CD4-positive, alpha-beta T cell treated with Interleukin-12 subunit alpha and Interleukin-12 subunit beta, for 1 hour (primary cell): ENCODE results near the gene FAAP100.
"Not testable (repeated sequence)": the region's sequence is repeated elsewhere in the genome, so short reads cannot be mapped to it uniquely, and the experiment has no call there.

Source experiments
- DNase-seq: peaks from one replicate; pipeline ENCODE4 v3.0.0-alpha.2; 2020

FAAP100 gene

DNA sequence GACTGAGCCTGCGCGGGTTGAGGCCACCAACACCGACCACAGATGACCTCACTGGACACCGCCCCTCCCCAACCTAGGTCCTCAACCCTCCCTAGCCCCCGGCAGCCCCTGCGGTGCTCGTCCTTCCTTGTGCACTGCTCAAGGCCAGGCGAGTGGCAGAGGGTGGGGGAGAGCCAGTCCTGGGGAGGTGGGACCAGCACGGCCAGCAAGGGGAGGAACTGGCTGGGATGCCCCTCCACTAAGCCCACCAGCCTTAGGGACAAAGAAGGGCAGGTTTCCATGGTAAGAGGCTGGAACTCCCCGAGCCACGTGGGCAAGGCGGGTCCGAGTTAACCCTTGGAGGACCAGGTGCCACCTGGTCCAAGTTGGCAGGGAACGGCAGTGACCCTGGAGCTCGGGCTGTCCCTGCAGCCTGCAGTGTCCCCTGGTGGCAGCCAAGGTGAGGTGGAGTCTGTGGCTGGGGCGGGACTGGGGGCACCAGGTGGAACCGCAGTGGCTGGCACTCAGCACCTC, 14.8 kb downstream of the FAAP100 start:
- peak; percentile 31 for DNase-seq

DNA sequence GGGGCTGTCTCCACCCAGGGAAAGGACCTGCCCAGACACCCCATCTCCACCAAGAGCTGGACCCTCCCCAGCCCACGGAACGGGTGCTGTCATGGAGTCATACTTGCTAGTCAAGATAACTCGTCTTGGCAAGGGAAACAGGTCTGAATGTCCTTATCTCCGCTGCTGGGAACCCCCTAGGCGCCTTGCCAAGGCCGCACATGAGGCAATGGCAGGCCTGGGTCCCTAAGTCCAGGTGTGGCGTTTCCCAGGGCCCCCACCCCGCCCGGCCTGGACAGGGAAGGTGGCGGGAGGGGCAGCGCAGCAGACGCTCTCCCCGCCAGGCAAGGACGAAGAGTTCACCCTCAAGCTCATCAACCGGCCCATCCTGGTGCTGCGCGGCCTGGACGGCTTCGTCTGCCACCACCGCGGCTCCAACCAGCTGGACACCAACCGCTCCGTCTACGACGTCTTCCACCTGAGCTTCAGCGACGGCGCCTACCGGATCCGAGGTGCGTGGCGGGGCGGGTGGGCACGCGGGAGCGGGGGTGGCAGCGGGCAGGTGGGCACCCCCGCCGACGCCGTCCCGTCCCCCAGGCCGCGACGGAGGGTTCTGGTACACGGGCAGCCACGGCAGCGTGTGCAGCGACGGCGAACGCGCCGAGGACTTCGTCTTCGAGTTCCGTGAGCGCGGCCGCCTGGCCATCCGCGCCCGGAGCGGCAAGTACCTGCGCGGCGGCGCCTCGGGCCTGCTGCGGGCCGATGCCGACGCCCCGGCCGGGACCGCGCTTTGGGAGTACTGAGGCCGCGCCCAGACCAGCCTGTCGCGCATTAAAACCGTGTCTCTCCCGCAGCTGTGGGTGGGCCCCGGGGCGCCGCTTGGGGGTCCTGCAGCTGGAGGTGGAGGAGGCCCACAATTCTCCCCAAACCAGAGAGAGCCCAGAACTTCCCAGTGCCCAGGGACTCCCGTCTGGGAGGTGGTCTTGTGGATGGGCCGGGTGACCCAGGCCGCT, 15.6 kb downstream of the FAAP100 start:
- DNase-seq: no peak

DNA sequence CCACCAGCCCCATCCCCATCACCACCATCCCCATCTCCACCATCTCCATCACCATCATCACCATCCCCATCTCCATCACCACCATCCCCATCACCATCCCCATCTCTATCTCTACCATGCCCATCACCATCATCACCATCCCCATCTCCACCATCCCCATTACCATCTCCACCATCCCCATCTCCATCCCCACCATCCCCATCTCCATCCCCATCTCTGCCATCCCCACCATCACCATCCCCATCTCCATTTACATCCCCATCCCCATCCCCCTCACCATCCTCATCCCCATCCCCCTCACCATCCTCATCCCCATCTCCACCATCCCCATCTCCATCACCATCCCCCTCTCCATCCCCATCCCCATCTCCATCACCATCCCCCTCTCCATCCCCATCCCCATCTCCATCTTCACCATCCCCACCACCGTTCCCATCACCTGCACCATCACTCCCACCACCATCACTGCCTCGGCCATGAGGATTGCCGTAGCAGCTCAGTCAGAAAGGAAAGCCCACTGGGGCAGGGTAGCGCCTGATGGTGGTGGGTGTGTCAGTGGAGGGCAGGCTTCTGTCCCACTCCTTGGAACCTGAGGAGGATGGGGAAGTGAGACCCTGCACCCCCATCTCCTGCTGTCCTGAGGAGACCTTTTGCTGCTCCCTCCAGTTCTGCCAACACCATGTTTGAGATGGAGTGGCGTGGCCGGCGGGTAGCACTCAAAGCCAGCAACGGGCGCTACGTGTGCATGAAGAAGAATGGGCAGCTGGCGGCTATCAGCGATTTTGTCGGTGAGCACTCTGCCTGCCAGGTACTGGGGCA, 16.5 kb downstream of the FAAP100 start:
- no peak for DNase-seq

DNA sequence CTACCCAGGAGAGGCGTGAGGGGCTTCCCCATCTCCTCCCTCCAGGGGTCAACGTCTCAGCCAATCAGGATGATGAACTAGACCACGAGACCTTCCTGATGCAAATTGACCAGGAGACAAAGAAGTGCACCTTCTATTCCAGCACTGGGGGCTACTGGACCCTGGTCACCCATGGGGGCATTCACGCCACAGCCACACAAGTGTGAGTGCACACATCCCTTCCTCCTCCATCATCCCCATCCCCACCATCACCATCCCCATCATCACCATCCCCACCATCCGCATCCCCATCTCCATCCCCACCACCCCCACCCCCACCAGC, 17.2 kb downstream of the FAAP100 start:
- DNase-seq: no peak

DNA sequence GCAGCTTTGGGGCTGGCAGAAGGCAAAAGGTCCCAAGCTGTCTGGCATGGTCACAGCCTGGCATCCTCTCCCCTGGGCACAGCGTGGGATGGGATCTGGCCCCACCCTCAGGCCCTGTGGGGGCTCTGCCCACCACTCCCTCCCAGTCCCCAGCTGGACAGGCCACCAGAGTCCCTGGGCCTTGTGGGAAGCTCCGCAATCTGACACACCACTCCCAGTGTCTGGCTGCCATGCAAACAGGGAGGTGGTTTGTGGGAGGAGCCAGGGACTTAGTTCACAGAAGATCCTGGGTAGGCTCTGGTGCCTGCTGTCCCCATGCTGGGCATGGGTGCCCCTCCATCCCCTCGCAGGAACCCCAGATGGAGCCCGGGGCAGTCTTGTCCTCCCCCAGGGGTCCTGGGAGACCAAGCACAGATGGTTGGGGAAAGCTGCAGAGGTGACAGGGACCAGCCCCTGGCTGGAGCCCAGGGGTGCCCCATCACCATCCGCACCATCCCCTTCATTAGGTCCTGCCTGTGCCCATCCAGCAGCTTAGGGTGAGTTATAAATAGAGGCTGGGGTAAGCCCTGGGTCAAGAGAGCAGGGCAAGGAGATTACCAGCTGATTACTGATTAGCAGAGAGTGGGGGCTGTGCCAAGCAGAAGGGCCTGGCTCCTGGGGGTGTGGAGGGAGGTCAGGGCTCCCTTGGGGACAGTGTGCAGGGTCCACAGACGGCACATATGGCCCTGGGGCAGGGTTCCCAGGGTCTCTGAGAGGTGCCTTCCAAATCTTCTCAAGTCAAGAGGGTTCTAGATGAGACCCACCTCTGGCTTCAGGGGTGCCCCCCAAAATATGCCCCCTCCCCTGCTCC, 17.8 kb downstream of the FAAP100 start:
- no peak for DNase-seq

DNA sequence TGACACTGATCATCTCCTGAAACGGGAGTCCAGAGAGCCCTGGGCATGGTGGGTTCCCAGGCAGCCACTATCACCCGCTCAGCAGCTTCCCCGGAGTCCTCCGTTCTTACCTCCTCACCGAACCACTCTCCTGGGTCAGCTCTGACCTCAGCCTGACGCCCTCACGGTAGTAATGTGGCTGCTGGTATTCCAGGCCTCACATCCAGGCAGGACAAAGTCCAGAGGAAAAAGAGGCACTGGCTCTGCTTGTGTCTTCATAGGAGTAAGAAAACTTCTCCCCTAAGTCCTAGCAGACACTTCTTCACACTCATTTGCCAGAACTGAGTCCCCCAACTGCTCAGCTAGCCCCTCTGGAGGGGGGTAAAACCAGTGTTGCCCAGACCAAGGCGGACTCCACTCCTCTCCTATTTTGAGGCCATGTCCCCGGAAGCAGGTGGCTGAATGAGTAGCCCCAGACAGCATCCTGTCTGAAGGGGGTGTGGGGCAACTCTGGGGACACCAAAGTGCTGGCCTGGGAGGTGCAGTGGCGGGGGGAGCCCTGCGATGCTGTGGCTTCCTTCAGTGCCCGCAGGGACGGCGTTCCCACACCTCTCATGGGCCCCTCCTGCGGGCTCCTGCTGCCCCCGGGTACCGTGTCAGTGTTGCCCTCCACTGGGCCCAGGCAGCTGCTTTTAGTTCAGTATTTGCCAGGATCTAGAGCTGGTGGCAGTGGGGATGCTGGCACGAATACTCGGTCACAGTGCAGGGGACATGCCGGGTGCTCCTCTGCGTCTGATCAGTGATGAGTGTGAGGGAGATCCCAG, 18.6 kb downstream of the FAAP100 start:
- DNase-seq: no peak

DNA sequence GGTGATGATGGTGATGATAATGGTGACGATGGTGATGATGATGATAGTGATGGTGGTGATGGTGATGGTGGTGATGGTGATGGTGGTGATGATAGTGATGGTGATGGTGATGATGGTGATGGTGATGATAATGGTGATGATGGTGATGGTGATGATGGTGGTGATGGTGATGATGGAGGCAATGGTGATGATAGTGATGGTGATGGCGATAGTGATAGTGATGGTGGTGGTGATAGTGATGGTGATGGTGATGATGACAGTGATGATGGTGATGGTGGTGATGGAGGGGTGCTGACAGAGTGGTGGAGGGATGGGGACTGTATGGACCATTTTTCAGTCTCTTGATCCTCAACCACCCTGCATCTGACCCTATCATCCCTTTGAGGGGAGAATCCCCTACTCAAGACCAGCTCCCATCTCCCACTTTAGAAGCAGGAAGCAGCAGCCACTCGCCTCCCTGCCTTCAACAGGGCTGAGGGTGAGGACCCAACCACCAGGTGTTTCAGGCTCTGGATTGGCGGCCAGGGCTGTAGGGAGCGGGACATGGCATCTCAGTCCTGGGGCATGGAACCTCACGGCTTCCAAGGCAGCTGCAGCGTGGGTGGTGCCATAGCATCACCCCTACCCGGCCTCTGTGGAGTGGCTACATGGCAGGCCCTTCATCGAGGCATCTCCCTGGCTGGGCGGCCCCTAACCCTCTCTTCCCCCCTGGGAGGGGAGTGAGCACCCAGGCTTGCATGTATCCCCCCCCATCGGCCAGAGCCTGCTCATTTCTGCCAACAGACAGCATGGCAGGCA, 19.5 kb downstream of the FAAP100 start:
- DNase-seq: no peak

DNA sequence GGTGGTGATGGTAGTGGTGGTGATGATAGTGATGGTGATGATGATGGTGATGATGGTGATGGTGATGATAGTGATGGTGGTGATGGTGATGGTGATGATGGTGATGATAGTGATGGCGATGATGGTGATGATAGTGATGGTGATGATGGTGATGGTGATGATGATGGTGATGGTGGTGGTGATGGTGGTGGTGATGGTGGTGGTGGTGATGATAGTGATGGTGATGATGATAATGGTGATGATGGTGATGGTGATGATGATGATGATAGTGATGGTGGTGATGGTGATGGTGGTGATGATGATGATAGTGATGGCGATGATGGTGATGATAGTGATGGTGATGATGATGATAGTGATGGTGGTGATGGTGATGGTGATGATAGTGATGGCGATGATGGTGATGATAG, 20.2 kb downstream of the FAAP100 start:
- DNase-seq: not testable (repeated sequence)

DNA sequence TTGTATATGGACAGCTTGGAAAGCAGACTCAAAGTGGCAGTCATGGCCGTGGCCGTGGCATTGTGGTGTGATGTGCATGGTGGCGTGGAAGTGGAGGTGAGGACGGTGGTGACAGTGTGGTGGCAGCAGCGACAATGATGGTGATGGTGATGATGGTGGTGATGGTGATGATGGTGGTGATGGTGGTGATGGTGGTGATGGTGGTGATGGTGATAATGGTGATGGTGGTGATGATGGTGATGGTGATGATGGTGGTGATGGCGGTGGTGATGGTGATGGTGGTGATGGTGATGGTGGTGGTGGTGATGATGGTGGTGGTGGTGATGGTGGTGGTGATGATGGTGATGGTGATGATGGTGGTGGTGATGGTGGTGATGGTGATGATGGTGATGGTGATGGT, 21.1 kb downstream of the FAAP100 start:
- DNase-seq: not testable (repeated sequence)

DNA sequence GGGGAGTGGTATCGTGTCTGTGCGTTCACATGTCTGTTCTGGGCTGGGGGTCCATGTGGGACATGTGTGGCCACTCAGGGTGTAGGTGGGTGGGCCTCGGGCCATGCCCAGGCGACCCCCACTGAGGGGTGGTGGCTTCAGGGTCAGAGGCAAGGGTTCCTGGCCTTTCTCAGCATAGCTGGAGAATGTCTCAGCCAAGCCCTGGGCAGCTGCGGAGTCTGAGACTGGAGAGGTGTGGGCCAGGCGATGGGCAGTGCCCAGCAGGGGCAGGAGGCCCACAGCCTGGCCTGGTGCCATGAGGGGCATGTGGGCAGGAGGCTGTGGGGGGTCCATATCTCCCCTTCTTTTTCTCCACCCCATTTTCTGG, 22.7 kb downstream of the FAAP100 start:
- no peak for DNase-seq

DNA sequence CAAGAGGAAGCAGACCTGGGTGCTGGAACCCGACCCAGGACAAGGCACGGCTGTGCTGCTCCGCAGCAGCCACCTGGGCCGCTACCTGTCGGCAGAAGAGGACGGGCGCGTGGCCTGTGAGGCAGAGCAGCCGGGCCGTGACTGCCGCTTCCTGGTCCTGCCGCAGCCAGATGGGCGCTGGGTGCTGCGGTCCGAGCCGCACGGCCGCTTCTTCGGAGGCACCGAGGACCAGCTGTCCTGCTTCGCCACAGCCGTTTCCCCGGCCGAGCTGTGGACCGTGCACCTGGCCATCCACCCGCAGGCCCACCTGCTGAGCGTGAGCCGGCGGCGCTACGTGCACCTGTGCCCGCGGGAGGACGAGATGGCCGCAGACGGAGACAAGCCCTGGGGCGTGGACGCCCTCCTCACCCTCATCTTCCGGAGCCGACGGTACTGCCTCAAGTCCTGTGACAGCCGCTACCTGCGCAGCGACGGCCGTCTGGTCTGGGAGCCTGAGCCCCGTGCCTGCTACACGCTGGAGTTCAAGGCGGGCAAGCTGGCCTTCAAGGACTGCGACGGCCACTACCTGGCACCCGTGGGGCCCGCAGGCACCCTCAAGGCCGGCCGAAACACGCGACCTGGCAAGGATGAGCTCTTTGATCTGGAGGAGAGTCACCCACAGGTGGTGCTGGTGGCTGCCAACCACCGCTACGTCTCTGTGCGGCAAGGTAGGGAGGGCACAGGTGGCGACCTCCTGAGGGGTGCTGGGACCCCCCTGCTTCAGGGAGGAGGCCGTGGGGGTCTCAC, 23.3 kb downstream of the FAAP100 start:
- DNase-seq: no peak

DNA sequence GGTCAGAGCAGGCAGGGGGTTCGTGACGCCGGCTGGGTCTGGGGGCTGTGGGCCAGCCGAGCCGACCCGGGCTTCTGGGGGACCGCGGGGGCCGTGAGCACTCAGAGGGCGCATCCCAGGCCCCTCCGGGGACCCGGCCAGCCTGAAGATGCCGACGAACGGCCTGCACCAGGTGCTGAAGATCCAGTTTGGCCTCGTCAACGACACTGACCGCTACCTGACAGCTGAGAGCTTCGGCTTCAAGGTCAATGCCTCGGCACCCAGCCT, 23.8 kb downstream of the FAAP100 start:
- no peak for DNase-seq

DNA sequence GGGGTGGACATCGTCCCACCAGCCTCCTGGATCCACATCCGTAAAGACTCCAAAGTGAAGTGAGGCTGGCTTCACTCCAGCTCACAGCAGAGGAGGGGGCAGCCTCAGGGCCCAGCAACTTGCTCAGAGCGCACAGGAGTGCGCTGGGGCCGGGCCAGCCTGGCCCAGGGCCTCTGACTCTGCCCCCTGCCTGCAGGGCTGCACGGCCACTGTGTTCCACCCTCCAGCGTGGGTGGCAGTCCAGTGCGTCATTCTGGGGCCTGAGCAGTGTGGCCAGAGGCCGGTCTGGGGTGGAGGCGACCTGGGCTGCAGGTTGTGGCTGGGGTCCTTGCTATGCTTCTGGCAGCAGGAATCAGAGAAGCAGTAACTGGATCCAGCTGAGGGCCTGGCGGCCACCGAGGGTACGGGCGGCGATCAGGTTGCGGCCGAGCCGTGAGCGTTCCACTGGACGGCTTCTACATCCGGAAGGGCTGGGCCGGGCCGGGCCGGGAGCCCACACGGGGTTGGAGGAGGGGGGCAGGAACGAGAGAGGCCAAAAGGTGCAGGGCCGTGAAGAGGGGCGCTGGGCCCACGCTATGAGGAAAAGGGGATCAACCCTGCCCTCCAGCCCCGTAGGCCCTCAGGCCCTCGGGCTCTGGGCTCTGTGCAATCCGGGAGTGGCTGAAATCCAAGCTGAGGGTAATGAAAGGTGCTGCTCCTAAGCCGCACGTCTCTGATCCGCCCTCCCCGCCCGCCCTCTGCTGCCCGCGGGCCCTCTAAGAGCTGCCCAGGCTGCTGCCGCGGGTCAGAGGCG, 24.4 kb downstream of the FAAP100 start, which contains the start of gene FSCN2:
Gene FSCN2 (plus strand): TSS at position 787 of the 793 bp plus-strand sequence. CDS start 155 bp downstream, outside the sequence.
- DNase-seq: no peak

DNA sequence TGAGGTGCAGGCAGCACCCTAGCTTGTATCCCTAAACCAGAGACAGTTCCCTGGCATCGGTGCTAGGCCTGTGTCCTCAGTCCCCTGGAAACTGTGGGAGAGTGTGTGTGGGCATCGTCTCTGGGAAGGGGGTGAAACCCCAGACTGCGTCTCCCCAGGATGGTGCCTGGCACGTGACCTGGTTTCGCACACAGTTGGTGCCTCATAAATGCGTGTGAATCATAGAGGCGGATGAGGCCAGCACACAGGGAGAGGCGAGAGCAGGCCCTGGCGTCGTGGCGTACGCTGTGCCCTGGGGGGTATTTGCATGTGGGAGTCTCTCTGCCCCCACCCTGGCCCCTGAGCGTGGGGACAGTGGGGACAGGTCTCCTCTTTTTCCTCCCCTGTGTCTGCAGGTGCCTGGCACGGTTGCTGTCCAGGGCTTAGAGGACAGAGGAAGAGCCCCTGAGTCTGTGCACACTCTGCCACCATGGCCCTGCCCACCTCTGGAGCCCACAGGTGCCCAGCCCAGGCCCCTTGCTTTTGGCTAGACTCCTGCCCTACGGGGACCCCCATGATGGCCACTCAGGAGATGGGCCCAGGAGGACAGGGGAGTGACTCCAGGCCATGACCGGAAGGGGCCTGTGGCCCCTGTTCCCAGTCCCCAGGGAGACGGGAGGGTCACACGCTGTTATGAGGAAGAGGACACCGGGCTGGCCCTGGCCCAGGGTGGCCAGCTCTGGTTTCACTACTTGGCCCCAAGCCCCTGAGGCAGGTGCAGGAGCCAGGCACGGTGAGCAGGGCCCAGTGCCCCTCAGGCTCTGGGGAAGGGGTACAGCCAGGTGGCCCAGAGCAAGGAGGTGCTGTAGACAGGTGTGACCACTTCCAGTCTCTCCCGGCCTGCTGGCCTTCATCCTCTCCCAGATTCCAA, 25.2 kb downstream of the FAAP100 start:
- DNase-seq: no peak

DNA sequence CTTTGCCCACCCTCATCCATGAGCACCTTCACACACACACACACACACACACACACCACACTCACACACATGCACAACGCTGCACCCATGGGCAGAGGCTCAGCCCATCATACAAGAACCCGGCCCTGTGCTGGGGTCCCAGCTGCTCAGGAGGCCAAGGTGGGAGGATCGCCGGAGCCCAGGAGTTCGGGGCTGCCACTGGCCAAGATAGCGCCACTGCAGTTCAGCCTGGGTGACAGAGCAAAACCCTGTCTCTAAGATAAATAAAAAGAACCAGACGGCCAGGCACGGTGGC, 27.3 kb downstream of the FAAP100 start:
- DNase-seq: no peak

DNA sequence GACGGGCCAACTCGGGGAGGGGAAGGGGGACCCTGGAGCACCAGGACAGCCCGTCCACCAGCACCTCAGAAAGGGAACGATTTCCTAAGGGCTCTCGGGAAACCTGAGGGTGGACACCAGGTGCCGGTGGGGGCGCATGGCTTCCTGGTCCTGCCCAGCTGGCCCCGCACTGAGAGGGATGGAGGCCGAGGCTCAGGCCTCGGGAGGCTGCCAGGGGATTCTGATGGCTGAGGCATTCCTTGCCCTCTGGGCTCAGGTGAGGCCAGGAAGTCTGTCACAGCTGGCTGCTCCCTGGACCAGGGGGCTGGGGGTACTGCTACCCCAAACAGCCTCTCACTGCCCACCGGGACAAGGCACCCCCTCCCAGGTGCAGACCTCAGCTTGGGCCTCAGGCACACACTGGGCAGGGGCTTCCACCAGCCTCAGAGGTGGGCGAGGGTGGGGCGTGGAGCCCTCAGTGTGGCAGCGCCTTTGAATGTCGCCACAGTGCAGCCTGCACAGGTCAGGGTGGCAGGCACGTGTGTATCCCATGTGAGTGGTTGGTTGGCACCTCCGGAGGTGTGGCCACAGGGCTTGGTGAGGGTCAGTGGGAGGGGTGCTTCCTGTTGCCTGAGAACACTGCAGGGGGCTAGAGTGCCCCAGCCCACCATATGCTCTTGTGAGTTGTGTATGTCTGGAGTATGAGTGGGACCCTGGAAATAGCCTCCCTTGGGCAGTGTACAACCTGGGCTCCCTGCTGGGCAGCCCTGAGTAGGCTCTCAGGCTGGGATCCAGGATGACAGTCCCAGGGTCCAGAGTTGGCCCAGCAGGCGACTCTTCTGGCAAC, 27.9 kb downstream of the FAAP100 start:
- no peak for DNase-seq

DNA sequence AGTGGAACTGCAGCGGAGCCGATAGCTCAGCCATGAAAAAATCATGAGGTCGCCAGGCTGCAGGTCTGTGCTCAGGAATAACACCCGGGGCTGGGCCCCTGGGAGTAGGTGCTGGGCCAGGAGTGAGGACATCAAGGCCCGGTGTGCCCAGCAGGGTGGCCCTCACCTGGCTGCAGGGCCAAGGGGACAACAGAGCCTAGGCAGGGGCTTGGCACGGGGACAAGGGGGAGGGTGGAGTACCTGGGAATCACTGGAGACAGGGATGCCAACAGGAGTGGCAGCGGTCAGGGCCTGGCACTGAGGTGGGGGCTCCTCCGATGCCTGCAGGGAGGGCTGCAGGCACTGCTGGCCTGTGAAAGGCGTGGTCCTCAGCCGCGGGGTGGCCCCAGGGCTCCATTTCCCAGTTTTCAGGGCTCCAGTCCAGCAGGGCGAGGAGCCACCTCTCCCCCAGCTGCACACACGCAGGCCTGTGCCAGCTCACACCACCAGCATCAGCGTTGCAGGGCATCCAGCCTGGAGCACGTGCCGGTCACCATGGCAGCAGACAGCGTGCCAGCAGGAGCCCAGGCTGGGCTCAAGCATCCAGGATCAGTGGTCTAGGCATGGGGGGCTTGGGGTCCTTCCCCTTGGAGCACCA, 28.6 kb downstream of the FAAP100 start:
- no peak for DNase-seq
